NK-92 (cell line): ENCODE results near the gene ZBTB20.
"Not testable (repeated sequence)": the region's sequence is repeated elsewhere in the genome, so short reads cannot be mapped to it uniquely, and the experiment has no call there.

Experiments
- DNase-seq: peaks from one replicate; lab custom pipeline; 2025; ENCODE audit not compliant: unreplicated experiment; lab: John Stamatoyannopoulos, UW

ZBTB20 gene

DNA sequence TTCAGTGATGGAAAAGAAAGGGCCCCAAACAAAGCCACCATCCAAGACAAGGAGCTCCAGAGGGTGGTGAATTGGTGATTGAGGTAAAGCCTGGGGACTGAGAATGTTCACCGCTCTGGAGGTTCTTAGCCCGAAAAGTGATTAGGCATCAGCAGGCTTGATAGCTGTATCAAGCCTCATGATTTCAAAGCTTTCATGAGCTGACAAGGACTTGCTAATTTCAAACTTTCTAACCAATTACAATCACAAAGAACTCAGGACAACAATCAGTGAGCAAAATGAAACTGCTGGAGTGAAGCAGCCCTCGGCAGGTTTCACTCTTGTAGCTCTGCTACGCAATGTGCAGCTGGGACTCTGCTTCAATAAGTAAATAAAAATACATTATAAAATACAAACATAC lies 461.9 kb downstream of the ZBTB20 start:
- DNase-seq: no peak

DNA sequence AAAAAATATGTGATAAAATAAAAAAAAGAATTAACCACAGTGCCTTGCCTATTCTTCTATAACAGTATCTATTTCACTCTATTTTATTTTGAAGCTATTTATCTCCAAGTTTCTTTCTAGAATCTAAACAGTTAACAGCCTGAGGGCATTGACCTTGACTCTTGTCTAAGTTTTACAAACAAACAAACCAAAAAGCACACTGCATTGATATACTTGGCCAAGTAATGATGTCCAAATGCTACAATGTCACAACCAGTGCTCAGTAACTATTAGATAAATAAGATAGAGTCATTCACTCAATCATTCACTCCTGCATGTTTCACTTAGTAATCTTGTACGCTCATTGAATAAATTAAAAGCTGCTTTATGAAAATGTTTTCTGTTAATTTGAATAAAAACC lies 466.8 kb downstream of the ZBTB20 start:
- no peak for DNase-seq

DNA sequence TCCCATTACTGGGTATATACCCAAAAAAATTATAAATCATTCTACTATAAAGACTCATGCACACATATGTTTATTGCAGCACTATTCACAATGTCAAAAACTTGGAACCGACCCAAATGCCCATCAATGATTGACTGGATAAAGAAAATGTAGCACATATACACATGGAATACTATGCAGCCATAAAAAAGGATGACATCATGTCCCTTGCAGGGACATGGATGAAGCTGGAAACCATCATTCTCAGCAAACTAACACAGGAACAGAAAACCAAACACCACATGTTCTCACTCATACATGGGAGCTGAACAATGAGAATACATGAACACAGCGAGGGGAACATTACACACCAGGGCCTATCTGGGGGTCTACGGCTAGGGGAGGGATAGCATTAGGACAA lies 467.3 kb downstream of the ZBTB20 start:
- not testable (repeated sequence) for DNase-seq

DNA sequence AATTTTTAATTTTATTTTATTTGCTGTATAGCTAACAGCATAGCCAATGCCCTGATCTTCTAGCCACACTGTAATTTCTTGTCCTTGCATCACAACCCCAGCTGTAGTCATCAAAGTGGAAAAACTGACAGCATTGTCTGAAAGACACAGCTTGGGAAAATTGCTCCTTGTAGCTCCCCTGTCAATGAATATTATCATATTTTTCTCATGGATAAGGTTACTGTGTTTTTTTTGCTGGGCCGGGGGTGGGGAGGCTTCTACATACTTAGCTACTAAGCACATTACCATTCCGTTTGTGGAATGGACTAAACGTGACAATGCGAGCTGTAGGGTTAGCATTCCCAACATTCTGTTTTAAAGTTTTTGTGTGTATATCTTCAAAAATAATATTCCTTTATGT lies 472.0 kb downstream of the ZBTB20 start:
- DNase-seq: no peak

DNA sequence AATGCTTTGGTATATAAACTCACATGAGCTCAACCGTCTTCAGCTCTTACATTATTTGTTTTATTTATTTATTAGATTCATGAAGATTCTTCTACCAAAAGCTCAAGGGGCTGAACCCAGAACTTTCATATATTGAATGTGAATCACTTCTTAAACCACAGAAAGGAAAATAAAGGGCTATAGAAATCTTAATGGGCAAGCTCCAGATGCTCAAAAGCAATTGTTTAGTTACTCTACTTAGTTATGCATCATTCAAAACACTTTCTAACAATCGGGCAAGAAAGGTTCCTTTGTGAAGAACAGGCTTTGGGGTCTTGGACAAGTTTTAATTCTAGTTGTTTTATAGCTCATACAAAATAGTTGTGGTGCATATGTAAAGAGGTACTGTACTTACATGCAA lies 473.1 kb downstream of the ZBTB20 start:
- no peak for DNase-seq

DNA sequence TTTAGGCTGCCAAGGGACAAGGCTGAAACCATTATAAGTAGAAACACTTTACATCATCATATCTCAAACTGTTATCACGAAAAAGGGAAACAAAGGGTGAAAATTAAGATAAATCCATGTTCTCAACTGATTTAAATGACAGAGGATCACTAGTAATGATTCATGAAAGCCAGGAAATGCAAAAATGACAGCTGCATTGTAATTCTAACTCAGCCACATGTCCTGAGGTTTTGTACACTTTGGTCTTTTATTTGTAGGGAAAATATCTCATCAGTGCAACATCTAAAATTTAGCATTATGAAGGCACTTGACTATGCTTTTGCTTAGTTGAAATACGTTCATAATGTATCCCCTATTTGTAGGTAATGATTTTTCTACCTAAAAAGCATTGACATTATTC lies 473.6 kb downstream of the ZBTB20 start:
- no peak for DNase-seq

DNA sequence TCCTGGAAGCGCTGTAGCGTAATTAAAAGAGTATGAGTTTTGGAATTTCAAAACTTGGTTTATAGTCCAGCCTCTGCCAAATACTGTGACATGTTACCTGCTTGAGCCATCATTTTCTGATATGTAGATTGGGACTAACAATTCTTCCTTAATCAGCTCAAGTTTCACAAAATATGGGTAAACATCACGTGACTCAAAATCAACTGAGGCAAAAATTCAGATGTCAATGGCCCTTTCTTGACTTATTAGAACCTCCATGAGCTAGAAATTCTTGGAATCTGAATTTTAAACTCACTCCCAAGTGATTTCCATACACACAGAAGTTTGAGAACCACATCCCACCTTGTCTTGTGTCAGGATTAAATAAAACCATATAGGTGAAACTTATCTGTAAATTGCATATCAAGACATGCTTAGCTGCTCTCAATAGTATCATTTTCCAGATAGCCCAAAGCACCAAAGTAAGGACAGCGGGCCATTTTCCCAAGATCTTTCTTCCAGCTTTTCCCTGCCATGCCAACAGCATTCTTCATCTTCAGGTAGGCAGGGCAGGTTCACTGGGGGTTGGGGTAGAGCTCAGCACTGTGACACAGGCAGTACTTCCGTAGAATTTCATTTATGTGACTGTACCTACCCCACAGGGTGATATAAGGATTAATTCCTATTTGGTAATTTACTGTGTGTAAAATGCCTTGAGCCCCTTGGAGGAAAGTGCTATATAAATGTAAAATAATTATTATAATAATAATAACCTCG lies 474.2 kb downstream of the ZBTB20 start:
- no peak for DNase-seq

DNA sequence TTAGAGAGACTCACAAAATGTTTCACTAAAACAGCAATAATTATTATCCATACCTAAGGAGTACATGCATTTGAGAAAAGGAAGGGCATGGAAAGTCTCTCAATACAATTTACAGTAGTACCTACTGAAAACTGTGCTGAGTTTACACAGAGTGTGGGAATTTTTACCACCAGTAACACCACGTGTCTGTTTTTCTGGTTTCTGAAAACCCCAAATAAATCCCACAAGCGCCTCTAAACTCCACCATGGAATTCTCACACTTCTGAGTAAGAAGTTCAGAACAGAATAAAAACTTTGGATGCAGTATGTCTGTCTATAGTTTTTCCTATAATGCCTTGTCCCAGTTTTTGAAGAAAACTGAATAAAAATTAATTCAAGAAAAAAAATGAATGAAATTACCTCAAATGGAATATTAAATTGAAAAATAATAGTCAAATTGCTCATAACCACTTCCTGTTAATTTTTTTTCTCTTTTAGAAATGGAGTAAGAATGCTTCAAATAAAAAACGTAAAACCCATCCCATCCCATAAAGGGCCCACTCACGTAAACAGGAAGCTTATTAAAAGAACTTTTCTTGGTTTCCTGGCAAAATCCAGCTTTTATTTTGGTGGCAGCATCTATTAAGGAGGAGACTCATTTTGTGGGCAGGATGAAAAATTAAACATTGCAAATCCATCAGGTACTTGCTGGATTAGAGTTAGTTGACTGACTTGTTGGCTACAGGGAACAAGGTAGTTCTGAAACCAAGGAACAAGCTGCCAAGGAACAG lies 475.2 kb downstream of the ZBTB20 start:
- no peak for DNase-seq

DNA sequence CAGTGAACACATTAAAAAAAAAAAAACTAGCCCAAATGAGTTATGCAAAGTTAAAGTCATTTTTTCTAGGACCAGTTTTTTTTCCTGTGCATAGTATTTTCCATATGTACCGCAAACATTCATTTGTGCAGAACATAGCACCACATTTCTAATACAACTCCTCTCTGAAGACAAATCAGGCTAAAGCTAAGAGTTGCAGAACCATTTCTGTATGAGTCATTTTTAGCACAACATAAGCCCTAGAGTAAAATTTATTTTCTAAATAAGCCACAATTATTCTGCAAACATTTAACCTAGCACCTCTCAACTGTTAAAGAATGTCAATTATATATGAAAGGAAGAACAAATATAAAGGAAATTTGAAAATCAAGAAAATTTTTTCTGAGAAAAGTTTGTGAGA lies 477.5 kb downstream of the ZBTB20 start:
- DNase-seq: no peak

DNA sequence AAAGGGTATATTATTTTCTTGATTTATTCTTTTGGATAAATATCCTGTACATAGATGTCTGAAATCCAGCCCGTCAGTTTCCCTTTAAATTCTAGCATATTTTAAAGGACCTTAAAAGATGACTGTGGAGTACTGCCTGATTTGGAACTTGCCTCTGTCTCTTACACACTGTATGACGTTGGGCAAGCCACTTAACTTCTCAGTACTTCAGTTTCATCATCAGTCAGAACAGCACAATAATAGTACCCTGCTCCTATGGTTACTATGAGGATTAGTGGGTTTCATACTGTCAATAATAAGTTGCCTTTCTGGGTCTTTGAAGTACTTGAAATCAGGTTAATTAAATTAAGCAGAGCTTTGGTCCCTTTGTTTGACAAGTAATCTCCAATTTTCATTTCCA lies 479.0 kb downstream of the ZBTB20 start:
- DNase-seq: no peak

DNA sequence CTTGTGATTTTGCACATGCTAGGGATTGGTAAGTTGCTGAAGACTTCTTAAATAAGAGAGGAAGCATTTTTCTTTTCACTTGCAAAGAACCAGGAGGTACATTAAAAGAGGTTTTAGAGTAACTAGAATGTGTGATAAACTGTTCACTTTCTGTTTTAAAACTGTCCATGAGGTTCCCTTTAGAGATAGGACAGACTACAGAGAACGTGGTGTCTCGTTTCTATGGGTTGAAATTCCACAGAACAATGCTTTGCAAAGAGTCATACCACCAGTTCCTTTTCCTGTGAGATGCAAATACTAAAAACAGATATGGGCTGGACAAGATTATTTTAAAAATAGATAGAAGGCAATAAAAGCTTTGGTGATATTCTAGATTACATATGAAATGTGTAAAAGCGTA lies 480.5 kb downstream of the ZBTB20 start:
- DNase-seq: no peak

DNA sequence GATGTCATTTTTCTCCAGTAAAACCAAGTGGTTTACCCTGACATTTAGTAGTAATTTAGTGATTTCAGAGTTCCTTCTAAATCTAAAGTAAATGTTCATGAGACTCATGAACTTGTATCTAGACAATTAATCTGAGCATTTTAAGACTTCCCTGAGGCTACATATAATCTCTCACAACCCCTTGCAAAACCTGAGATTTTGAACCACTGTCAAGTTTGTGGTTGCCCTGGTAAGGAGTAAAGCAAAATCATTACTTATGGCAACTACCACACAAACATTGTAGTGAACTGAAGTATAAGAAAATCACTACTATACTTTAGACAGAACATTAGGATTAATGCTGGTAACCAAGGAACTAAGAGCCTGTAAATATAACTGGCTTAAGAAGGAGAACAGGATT lies 483.1 kb downstream of the ZBTB20 start:
- no peak for DNase-seq

DNA sequence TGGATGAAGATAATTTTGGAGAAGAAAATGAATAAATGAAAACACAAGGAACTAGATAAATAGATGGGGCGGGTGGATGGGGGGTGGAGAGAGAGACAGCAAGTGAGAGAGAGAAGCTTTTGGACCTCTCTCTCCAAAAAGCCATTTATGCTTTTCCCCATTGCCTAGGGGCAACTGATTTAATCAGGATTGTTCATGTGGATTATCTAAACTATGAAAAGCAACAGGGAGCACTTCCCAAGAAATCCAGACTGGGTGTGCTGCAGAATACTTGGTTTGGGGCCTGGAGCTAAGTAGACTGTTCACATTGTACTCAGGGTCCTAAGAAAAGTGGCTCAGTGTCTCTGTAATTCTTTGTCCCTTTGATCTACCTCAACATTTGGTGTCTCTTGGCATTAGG lies 486.3 kb downstream of the ZBTB20 start:
- DNase-seq: no peak

DNA sequence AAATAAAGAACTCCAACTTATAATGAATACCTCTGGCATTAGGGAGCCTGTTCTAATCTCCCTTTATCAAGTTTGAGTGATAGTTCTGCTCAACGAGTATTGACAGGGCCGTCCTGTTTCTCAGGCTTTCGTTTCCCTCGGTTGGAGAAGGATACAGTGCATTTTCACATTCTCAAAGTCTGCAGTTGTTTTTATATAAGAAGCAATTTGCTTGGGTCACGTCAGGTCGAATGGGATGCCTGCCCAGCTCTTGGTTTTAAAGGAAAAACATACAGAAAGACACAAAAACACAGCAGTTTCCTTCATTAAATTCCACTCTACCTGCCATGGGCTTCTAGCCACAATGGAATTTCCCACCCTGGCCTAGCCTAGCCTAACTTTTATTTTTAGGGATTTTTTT lies 487.0 kb downstream of the ZBTB20 start:
- no peak for DNase-seq

DNA sequence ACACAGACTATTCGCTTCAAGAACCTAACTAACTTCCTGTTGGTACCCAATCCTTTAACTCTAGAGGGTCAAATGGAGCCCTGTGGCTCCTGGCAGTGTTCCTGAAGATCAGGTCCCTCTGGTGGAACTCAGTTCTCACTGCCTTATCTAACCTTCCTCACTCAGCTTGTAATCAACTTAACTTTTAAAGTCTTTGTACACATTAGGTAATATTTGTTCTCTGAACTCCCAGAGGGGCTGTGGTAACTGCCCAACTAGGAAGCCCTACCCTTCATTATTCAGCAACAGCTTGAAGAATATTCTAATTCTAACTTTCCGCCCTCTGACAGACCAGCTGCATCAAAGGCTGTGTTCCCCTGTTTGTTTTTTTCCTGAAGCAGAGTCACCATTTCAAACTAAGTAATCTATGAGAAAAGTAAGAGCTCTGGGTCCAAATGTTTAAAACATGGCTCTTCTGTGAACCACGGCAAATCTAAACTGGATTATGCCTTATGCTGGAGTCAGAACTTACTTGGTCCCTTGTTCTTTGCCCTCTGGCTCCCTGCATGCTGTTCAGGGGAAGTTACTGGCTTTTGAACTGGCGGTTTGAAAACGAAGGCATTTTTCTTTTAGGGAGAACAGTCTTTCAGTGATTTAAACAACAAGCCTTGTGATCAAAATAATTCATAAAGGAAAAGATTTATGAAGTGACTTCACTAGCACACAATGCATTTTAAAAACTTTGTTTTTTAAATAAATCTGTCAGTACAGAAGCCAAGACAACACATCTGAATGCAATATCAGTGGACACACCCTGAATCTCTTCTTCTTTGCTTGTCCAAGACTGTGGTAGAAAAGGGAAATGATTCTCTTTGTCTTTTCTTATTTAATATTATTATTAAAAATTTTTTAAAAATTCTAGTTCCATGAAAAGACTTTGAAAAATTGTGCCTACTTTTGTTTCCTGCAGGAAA lies 487.7 kb downstream of the ZBTB20 start:
- DNase-seq: no peak

DNA sequence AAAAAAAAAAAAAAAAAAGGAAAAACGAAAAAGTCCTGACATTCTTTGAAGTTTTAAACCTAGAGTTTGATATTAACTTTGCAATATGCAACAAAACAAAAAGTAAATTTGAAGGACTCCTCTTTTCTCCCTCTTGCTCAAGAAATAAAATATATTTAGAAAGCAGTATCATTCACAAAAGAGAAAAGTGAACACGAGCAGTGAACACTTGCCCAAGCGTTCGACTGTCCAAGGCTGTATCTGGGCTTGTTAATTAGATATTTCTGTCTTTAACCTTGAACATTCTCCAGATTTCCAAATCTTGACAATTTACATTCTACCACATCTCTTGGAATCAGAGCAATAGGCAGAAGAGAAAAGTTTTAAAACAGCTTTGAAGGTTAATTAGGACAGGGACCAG lies 495.5 kb downstream of the ZBTB20 start:
- DNase-seq: no peak

DNA sequence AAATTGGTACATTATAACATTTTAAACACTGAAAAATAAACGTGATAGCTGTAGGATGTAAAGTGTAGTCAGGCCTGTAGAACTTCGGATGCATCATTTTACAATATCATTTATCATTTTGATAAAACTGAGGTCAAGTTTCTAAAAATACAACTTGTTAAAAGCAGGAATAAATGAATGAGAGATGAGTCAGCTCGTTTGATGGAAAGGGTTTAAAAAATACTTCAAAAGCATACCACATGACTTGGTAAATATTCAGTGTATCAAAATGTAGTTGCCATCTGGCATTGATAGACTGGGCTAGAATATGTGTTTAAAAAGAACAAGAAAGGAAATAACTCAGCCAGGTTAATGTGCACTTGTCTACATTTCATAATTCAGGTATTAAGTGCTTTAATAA lies 496.3 kb downstream of the ZBTB20 start:
- no peak for DNase-seq

DNA sequence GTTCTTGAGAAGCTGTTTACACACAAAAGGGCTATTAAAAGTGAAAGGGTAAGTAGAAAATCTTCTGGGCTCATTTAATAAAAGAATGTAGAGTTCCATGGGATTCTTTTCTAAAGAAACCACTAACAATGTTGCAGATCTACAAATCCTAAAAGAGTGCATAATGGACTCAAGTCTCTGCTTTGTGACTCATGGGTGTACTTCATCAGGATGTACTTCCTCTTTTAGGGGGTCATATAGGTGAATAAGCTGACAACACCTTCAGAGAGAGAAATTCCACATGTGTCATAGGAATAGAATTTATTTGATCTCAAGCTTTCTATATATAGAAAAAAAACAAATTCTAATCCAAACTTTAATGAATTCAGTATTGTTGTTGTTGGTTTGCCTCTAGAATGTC lies 497.8 kb downstream of the ZBTB20 start:
- DNase-seq: no peak

DNA sequence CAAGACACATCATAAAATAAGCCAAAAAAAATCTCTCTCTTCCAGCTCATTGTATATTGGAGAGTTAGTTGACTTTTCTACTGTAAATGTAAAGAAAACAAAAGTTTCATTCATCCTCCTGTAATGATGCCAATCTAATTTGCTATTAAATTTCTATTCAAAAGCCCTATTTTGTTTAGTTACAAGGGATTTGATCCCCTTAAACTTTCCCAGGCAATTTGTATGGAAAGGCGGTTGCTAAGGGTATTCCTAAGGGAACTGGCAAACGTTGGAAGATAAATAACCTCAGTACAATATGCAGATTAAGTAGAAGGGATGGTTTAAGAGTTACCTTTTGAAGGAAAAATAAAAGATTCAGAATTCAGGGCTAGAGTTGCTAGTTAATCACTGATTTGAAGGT lies 500.6 kb downstream of the ZBTB20 start:
- DNase-seq: no peak

DNA sequence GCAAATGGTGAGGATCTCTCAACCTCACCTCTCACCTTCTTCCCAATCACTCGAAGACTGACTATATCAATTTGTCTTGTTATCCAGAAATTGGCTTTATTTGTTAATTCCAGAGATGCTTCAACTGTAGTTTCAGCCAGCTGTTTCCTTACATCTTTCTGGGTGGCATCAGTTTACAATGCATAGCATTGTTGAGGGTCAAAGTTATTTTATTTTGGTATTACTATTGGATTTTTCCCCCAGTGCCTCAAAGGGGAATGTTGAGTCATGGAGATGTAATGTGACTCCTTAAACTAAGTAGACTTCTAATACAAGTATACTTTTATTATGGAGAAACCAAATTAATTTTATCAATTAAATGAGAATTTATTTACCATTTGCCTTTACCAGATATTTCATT lies 501.7 kb downstream of the ZBTB20 start:
- DNase-seq: no peak

DNA sequence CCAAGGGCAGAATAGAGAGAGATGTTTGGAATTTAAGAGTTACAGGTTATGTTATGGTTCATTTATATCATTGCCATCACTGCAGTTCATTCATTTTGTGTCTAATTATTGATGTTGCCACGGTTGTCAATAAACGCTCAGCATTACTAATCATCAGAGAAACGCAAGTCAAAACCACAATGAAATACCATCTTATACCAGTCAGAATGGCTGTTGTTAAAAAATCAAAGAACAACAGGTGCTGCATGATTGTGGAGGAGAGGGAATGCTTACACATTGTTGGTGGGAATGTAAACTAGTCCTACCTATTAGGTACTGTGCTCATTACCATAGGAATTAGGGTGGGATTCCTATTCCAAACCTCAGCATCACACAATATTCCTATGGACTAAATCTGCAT lies 502.7 kb downstream of the ZBTB20 start:
- no peak for DNase-seq
